ENCODE data around the gene OGFOD3. TPM values are rescaled to one million over a fixed set of nuclear protein-coding genes. Genes with fewer than 3 reads are reported as not detected.

The OGFOD3 gene
- total and polyA plus RNA-seq, 9 donors = 17.2 to 25.9 (median 23.2) TPM

- Histone ChIP-seq H3K27ac (ENCODE audit: low read length) (no peak overlapping the region), H3K27me3 (ENCODE audit: control insufficient read depth, insufficient read depth, low read length) (no peaks in the 10 kb centered on the region), H3K4me3 (ENCODE audit: low read length) (no peak overlapping the region), H3K9me3 (replicated peaks; ENCODE audit: control insufficient read depth, low read depth, low read length) (no peaks in the 10 kb centered on the region), H3K4me1 (ENCODE audit: control insufficient read depth, insufficient read depth, low read length) (peaks cover 14% of the 10 kb centered on the region), H3K36me3 (ENCODE audit: control insufficient read depth, insufficient read depth, low read length) (peaks cover 57% of the 10 kb centered on the region)
- WGBS (ENCODE audit: insufficient coverage) = 77% methylated on average over 23 of the region's 27 CpGs
- DNase-seq = no peak
These were observed 23.5 kb upstream of the OGFOD3 start for GRCh38 chr17:82441691-82442487.

- WGBS (ENCODE audit: insufficient coverage) = 42% methylated on average over 11 of the region's 17 CpGs
- H3K4me3 ChIP-seq (ENCODE audit: low read length) = no peak overlapping the region
- peak; percentile 75 for DNase-seq
- no peaks in the 10 kb centered on the region for H3K9me3 ChIP-seq (replicated peaks; ENCODE audit: control insufficient read depth, low read depth, low read length)
- H3K27ac ChIP-seq (ENCODE audit: low read length) = peak overlapping the region; percentile 55
- no peaks in the 10 kb centered on the region for H3K27me3 ChIP-seq (ENCODE audit: control insufficient read depth, insufficient read depth, low read length)
- H3K4me1 ChIP-seq (ENCODE audit: control insufficient read depth, insufficient read depth, low read length) = peaks cover 14% of the 10 kb centered on the region
- H3K36me3 ChIP-seq (ENCODE audit: control insufficient read depth, insufficient read depth, low read length) = peaks cover 59% of the 10 kb centered on the region
These were observed 22.7 kb upstream of the OGFOD3 start for GRCh38 chr17:82440991-82441627.

- Histone ChIP-seq H3K27me3 (ENCODE audit: control insufficient read depth, insufficient read depth, low read length) (no peaks in the 10 kb centered on the region), H3K4me3 (ENCODE audit: low read length) (no peak overlapping the region), H3K27ac (ENCODE audit: low read length) (peak overlapping the region; percentile 55), H3K36me3 (ENCODE audit: control insufficient read depth, insufficient read depth, low read length) (peaks cover 60% of the 10 kb centered on the region), H3K4me1 (ENCODE audit: control insufficient read depth, insufficient read depth, low read length) (peaks cover 12% of the 10 kb centered on the region), H3K9me3 (replicated peaks; ENCODE audit: control insufficient read depth, low read depth, low read length) (no peaks in the 10 kb centered on the region)
- 68% methylated on average over 14 of the region's 22 CpGs for WGBS (ENCODE audit: insufficient coverage)
- DNase-seq = peak; percentile 53
These were observed 22.1 kb upstream of the OGFOD3 start for GRCh38 chr17:82440469-82440981.

- Histone ChIP-seq H3K27me3 (ENCODE audit: control insufficient read depth, insufficient read depth, low read length) (no peaks in the 10 kb centered on the region), H3K36me3 (ENCODE audit: control insufficient read depth, insufficient read depth, low read length) (peaks cover 58% of the 10 kb centered on the region), H3K4me3 (ENCODE audit: low read length) (no peak overlapping the region), H3K27ac (ENCODE audit: low read length) (no peak overlapping the region), H3K9me3 (replicated peaks; ENCODE audit: control insufficient read depth, low read depth, low read length) (no peaks in the 10 kb centered on the region), H3K4me1 (ENCODE audit: control insufficient read depth, insufficient read depth, low read length) (peaks cover 11% of the 10 kb centered on the region)
- WGBS (ENCODE audit: insufficient coverage) = 88% methylated on average over 24 of the region's 34 CpGs
- DNase-seq = no peak
These were observed 21.5 kb upstream of the OGFOD3 start for GRCh38 chr17:82439829-82440365.

GRCh38 chr17:82439194-82439828, 20.9 kb upstream of the OGFOD3 start:
- no peak overlapping the region for H3K4me3 ChIP-seq (ENCODE audit: low read length)
- H3K27ac ChIP-seq (ENCODE audit: low read length) = no peak overlapping the region
- WGBS (ENCODE audit: insufficient coverage) = 79% methylated on average over 27 of the region's 29 CpGs
- no peak for DNase-seq
- no peaks in the 10 kb centered on the region for H3K27me3 ChIP-seq (ENCODE audit: control insufficient read depth, insufficient read depth, low read length)
- H3K36me3 ChIP-seq (ENCODE audit: control insufficient read depth, insufficient read depth, low read length) = peaks cover 55% of the 10 kb centered on the region
- peaks cover 11% of the 10 kb centered on the region for H3K4me1 ChIP-seq (ENCODE audit: control insufficient read depth, insufficient read depth, low read length)
- no peaks in the 10 kb centered on the region for H3K9me3 ChIP-seq (replicated peaks; ENCODE audit: control insufficient read depth, low read depth, low read length)

GRCh38 chr17:82438401-82439193, 20.2 kb upstream of the OGFOD3 start:
- no peak overlapping the region for H3K27ac ChIP-seq (ENCODE audit: low read length)
- peaks cover 57% of the 10 kb centered on the region for H3K36me3 ChIP-seq (ENCODE audit: control insufficient read depth, insufficient read depth, low read length)
- DNase-seq = no peak
- no peaks in the 10 kb centered on the region for H3K27me3 ChIP-seq (ENCODE audit: control insufficient read depth, insufficient read depth, low read length)
- peaks cover 11% of the 10 kb centered on the region for H3K4me1 ChIP-seq (ENCODE audit: control insufficient read depth, insufficient read depth, low read length)
- no peaks in the 10 kb centered on the region for H3K9me3 ChIP-seq (replicated peaks; ENCODE audit: control insufficient read depth, low read depth, low read length)
- no peak overlapping the region for H3K4me3 ChIP-seq (ENCODE audit: low read length)
- WGBS (ENCODE audit: insufficient coverage) = 87% methylated on average over 24 of the region's 26 CpGs

- H3K27me3 ChIP-seq (ENCODE audit: control insufficient read depth, insufficient read depth, low read length) = no peaks in the 10 kb centered on the region
- H3K27ac ChIP-seq (ENCODE audit: low read length) = no peak overlapping the region
- H3K9me3 ChIP-seq (replicated peaks; ENCODE audit: control insufficient read depth, low read depth, low read length) = no peaks in the 10 kb centered on the region
- WGBS (ENCODE audit: insufficient coverage) = 93% methylated on average over 9 of the region's 18 CpGs
- H3K4me1 ChIP-seq (ENCODE audit: control insufficient read depth, insufficient read depth, low read length) = peaks cover 11% of the 10 kb centered on the region
- H3K36me3 ChIP-seq (ENCODE audit: control insufficient read depth, insufficient read depth, low read length) = peaks cover 48% of the 10 kb centered on the region
- H3K4me3 ChIP-seq (ENCODE audit: low read length) = no peak overlapping the region
- no peak for DNase-seq
These were observed 18.9 kb upstream of the OGFOD3 start for GRCh38 chr17:82437325-82437668.

GRCh38 chr17:82436601-82437324, 18.4 kb upstream of the OGFOD3 start:
- no peaks in the 10 kb centered on the region for H3K9me3 ChIP-seq (replicated peaks; ENCODE audit: control insufficient read depth, low read depth, low read length)
- WGBS (ENCODE audit: insufficient coverage) = 87% methylated on average over 36 of the region's 36 CpGs
- H3K4me3 ChIP-seq (ENCODE audit: low read length) = no peak overlapping the region
- no peak for DNase-seq
- H3K27ac ChIP-seq (ENCODE audit: low read length) = no peak overlapping the region
- no peaks in the 10 kb centered on the region for H3K27me3 ChIP-seq (ENCODE audit: control insufficient read depth, insufficient read depth, low read length)
- peaks cover 44% of the 10 kb centered on the region for H3K36me3 ChIP-seq (ENCODE audit: control insufficient read depth, insufficient read depth, low read length)
- H3K4me1 ChIP-seq (ENCODE audit: control insufficient read depth, insufficient read depth, low read length) = peaks cover 11% of the 10 kb centered on the region
